HG02852 (cell line): ENCODE results near the gene NEDD4L.
"Not testable (repeated sequence)": the region's sequence is repeated elsewhere in the genome, so short reads cannot be mapped to it uniquely, and the experiment has no call there.

Source experiments
- ATAC-seq: cut with Tn5 transposase; IDR thresholded peaks from one replicate; pipeline ENCODE4 v1.9.1; 2021; ENCODE audit warnings: mild to moderate bottlenecking, moderate library complexity; ENCODE audit not compliant: unreplicated experiment

The NEDD4L gene

GRCh38 chr18:58407649-58408407 is 363.8 kb downstream of the NEDD4L start:
- no peak for ATAC-seq

- no peak for ATAC-seq
These were observed 364.6 kb downstream of the NEDD4L start for GRCh38 chr18:58408665-58409064.

GRCh38 chr18:58409802-58410445 is 365.9 kb downstream of the NEDD4L start:
- ATAC-seq: no peak

GRCh38 chr18:58411323-58411722 is 367.3 kb downstream of the NEDD4L start:
- no peak for ATAC-seq

GRCh38 chr18:58412844-58413666 is 369.0 kb downstream of the NEDD4L start:
- no peak for ATAC-seq

GRCh38 chr18:58413667-58414628 is 369.9 kb downstream of the NEDD4L start:
- no peak for ATAC-seq

- no peak for ATAC-seq
These were observed 372.1 kb downstream of the NEDD4L start for GRCh38 chr18:58416014-58416703.

- ATAC-seq: no peak
These were observed 373.0 kb downstream of the NEDD4L start for GRCh38 chr18:58416704-58417683.

GRCh38 chr18:58417752-58418151 is 373.7 kb downstream of the NEDD4L start:
- no peak for ATAC-seq

- no peak for ATAC-seq
These were observed 374.3 kb downstream of the NEDD4L start for GRCh38 chr18:58418361-58418760.

GRCh38 chr18:58419587-58420199 is 375.7 kb downstream of the NEDD4L start:
- ATAC-seq: no peak

GRCh38 chr18:58426611-58427010 is 382.6 kb downstream of the NEDD4L start:
- ATAC-seq: no peak

GRCh38 chr18:58427321-58427720 is 383.3 kb downstream of the NEDD4L start:
- no peak for ATAC-seq

GRCh38 chr18:58429442-58429841 is 385.4 kb downstream of the NEDD4L start:
- no peak for ATAC-seq

GRCh38 chr18:58431215-58431614 is 387.2 kb downstream of the NEDD4L start:
- no peak for ATAC-seq

- ATAC-seq: no peak
These were observed 388.2 kb downstream of the NEDD4L start for GRCh38 chr18:58432050-58432727.

- not testable (repeated sequence) for ATAC-seq
These were observed 391.4 kb downstream of the NEDD4L start for GRCh38 chr18:58435221-58436005.
